ENCODE measurements around the gene NUP98. TPM values are rescaled to one million over a fixed set of nuclear protein-coding genes. Genes with fewer than 3 reads are reported as not detected.

Gene NUP98
- total RNA-seq, 1 experiment from 2014 or later = 82.4 TPM

DNA sequence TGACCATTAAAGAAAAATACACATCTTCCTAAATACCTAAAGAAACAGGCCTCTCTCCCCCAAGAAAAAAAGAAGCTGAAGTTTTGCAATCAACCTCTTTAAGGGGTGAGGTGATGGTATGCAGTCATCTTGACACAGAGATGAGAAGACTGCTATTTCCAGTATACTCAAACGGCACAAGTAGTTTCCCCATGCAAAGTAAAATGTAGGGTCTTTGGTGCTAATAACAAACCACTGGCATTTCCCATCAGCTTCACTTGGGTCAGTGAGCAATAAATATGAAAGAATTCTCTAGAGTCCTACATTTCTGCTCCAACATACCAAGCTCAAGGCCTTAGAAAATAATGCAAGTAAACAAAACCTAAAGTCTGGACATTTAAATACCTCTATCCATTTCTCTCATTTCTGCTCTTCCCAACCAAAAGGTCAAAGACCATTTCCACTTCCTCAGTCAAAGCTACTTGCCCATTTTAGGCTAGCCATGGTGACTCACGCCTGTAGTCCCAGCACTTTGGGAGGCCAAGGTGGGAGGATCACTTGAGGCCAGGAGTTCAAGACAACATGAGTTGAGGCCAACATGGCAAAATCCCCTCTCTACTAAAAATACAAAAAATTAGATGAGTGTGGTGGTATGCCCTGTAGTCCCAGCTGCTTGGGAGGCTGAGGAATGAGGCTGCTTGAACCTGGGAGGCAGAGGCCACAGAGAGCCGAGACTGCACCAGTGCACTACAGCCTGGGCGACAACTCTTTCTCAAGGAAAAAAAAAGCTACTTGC, 86.7 kb downstream of the NUP98 start:
- Histone ChIP-seq H3K27me3 (replicated peaks; ENCODE audit: insufficient read depth, low read depth, low read length, poor library complexity) (no peaks in the 10 kb centered on the region), H3K27ac (ENCODE audit: low read depth, low read length, poor library complexity, severe bottlenecking) (no peak overlapping the region), H3K36me3 (ENCODE audit: insufficient read depth, low read length, poor library complexity, severe bottlenecking) (peaks cover 45% of the 10 kb centered on the region), H3K4me1 (ENCODE audit: insufficient read depth, low read length, poor library complexity, severe bottlenecking) (no peaks in the 10 kb centered on the region), H3K4me3 (ENCODE audit: low read depth, low read length, poor library complexity, severe bottlenecking) (no peak overlapping the region), H3K9me3 (ENCODE audit: low read depth, low read length, poor library complexity, severe bottlenecking) (no peaks in the 10 kb centered on the region)
- intact Hi-C loops (cut with micrococcal nuclease; ENCODE audit: unreplicated experiment) = no loop called here
- DNase-seq (ENCODE audit: low spot score) = no peak
- no TSS peak for BruUV-seq (replicated peaks)
- ChIA-PET CTCF (interaction anchor here (0.7 kb wide), 1 partner anchor 286 kb away, joined by 8 read pairs; no protein-coding TSS in a partner anchor), POLR2A (ENCODE audit: low non-redundant PET) (no interaction called here)
- TF ChIP-seq, protein P1, sequence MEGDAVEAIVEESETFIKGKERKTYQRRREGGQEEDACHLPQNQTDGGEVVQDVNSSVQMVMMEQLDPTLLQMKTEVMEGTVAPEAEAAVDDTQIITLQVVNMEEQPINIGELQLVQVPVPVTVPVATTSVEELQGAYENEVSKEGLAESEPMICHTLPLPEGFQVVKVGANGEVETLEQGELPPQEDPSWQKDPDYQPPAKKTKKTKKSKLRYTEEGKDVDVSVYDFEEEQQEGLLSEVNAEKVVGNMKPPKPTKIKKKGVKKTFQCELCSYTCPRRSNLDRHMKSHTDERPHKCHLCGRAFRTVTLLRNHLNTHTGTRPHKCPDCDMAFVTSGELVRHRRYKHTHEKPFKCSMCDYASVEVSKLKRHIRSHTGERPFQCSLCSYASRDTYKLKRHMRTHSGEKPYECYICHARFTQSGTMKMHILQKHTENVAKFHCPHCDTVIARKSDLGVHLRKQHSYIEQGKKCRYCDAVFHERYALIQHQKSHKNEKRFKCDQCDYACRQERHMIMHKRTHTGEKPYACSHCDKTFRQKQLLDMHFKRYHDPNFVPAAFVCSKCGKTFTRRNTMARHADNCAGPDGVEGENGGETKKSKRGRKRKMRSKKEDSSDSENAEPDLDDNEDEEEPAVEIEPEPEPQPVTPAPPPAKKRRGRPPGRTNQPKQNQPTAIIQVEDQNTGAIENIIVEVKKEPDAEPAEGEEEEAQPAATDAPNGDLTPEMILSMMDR (conservative IDR thresholded peaks at IDR 0.05; ENCODE audit: low read depth, low read length) = no peak

- H3K27me3 ChIP-seq (replicated peaks; ENCODE audit: insufficient read depth, low read depth, low read length, poor library complexity) = no peaks in the 10 kb centered on the region
- POLR2A ChIA-PET (ENCODE audit: low non-redundant PET) = no interaction called here
- CTCF ChIA-PET = interaction anchor here (0.7 kb wide), 1 partner anchor 287 kb away, joined by 8 read pairs; no protein-coding TSS in a partner anchor
- H3K4me1 ChIP-seq (ENCODE audit: insufficient read depth, low read length, poor library complexity, severe bottlenecking) = no peaks in the 10 kb centered on the region
- H3K36me3 ChIP-seq (ENCODE audit: insufficient read depth, low read length, poor library complexity, severe bottlenecking) = peaks cover 48% of the 10 kb centered on the region
- no peak for DNase-seq (ENCODE audit: low spot score)
- no peaks in the 10 kb centered on the region for H3K9me3 ChIP-seq (ENCODE audit: low read depth, low read length, poor library complexity, severe bottlenecking)
- no peak overlapping the region for H3K4me3 ChIP-seq (ENCODE audit: low read depth, low read length, poor library complexity, severe bottlenecking)
- no TSS peak for BruUV-seq (replicated peaks)
- TF ChIP-seq, protein P1 (conservative IDR thresholded peaks at IDR 0.05; ENCODE audit: low read depth, low read length) = no peak
- TF ChIP-seq EZH2 (IDR thresholded peaks at IDR 0.05; ENCODE audit: borderline replicate concordance, low read depth, low read length, poor library complexity, severe bottlenecking) = no peak
- H3K27ac ChIP-seq (ENCODE audit: low read depth, low read length, poor library complexity, severe bottlenecking) = no peak overlapping the region
- intact Hi-C loops (cut with micrococcal nuclease; ENCODE audit: unreplicated experiment) = no loop called here
Observed at GRCh38 chr11:3709977-3710376, 87.4 kb downstream of the NUP98 start.

- peaks cover 45% of the 10 kb centered on the region for H3K36me3 ChIP-seq (ENCODE audit: insufficient read depth, low read length, poor library complexity, severe bottlenecking)
- CTCF ChIA-PET = no interaction called here
- H3K27me3 ChIP-seq (replicated peaks; ENCODE audit: insufficient read depth, low read depth, low read length, poor library complexity) = no peaks in the 10 kb centered on the region
- TF ChIP-seq EZH2 (IDR thresholded peaks at IDR 0.05; ENCODE audit: borderline replicate concordance, low read depth, low read length, poor library complexity, severe bottlenecking) = no peak
- TF ChIP-seq, protein P1 (conservative IDR thresholded peaks at IDR 0.05; ENCODE audit: low read depth, low read length) = no peak
- H3K4me3 ChIP-seq (ENCODE audit: low read depth, low read length, poor library complexity, severe bottlenecking) = no peak overlapping the region
- POLR2A ChIA-PET (ENCODE audit: low non-redundant PET) = no interaction called here
- no peak overlapping the region for H3K27ac ChIP-seq (ENCODE audit: low read depth, low read length, poor library complexity, severe bottlenecking)
- no peaks in the 10 kb centered on the region for H3K9me3 ChIP-seq (ENCODE audit: low read depth, low read length, poor library complexity, severe bottlenecking)
- no TSS peak for BruUV-seq (replicated peaks)
- H3K4me1 ChIP-seq (ENCODE audit: insufficient read depth, low read length, poor library complexity, severe bottlenecking) = no peaks in the 10 kb centered on the region
- no peak for DNase-seq (ENCODE audit: low spot score)
- intact Hi-C loops (cut with micrococcal nuclease; ENCODE audit: unreplicated experiment) = no loop called here
Observed at GRCh38 chr11:3707176-3707575, 90.2 kb downstream of the NUP98 start.

All from A673 (cell line).